Suprapubic skin (tissue), 3 donors: Measurements from ENCODE around the gene CEP112.

Experiments used
- CTCF ChIP-seq, 2 donors: fragments of 200-600 bp in 1 of 2; fragments of 450-650 bp in 1 of 2; sonication (generic) in 1 of 2; IDR thresholded peaks; one replicate each; pipeline ENCODE4 v1.5.1; 2016 to 2019; ENCODE audit warnings: antibody characterized with exemption in 2 of 2, mild to moderate bottlenecking in 1 of 2, moderate library complexity in 1 of 2
- EP300 ChIP-seq: sonication (generic); formaldehyde crosslinking; IDR thresholded peaks from one replicate; pipeline ENCODE4 v1.6.1; 2017; ENCODE audit warnings: antibody characterized with exemption

DNA sequence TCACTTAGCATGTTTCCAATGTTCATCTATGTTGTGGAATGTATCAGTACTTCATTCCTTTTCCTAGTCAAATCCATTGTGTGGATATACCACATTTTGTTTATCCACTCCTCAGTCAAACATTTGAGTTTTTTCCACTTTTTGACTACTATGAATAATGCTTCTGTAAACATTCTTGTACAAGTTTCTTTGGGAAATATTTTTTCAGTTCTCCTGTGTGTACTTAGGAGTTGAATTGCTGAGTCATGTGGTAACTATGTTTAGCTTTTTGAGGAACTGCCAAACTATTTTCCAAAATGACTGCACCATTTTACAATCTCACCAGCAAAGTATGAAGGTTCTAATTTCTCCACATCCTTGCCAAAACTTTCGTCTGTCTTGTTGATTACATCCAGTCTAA is 406.8 kb downstream of the CEP112 start:
- TF ChIP-seq CTCF (IDR thresholded peaks at IDR 0.05) (no peak), EP300 (no peak)
